HepG2 (cell line): ENCODE results near the gene COG8. TPM values are rescaled to one million over a fixed set of nuclear protein-coding genes. Genes with fewer than 3 reads are reported as not detected.
A peak's percentile ranks its signal among the peaks of the same experiment; 100 is the strongest.

ENCODE experiments used
- ATAC-seq: fragments of 200-7000 bp; cut with Tn5 transposase; 3 replicates; pipeline ENCODE4 v1.9.1; 2020; ENCODE audit warnings: mild to moderate bottlenecking, moderate library complexity
- BruUV-seq: library from RNA; stranded (reverse); fragments of 400-500 nt; replicated peaks from 2 replicates; lab custom pipeline; 2021; lab: Mats Ljungman, UMichigan
- CTCF ChIA-PET: fragments of 300-600 bp; formaldehyde crosslinking; extraction: SDS; loops from one replicate; lab custom pipeline; 2021; ENCODE audit warnings: low total read pairs, inconsistent platforms, low intra/inter-chr PET ratio; lab: Yijun Ruan, JAX
- POLR2A ChIA-PET: fragments of 350-600 bp; sonication (Branson Sonifier 250); formaldehyde crosslinking; loops from one replicate; lab custom pipeline; 2020; ENCODE audit warnings: antibody characterized with exemption, inconsistent platforms; lab: Yijun Ruan, JAX
- DNase-seq: peaks from one replicate; pipeline ENCODE4 v3.0.0-alpha.2; 2015; ENCODE audit warnings: low spot score
- FAIRE-seq: peaks from 3 replicates; lab custom pipeline; 2011; peaks lifted over from hg19 to GRCh38; lab: Jason Lieb, UNC
- H2AFZ ChIP-seq: one replicate; pipeline ENCODE4 v1.6.1; 2011; ENCODE audit warnings: low read length, inconsistent platforms
- H3K27ac ChIP-seq: fragments of 300-600 bp; 3 replicates; pipeline ENCODE4 v1.8.0; 2011; ENCODE audit warnings: mixed run types, mild to moderate bottlenecking, mixed read lengths, low read length, inconsistent platforms; ENCODE audit not compliant: insufficient read depth; ENCODE audit errors: extremely low read length
- H3K27me3 ChIP-seq, 2 experiments: fragments of 200-600 bp in 1 of 2; 2 replicates in 1 of 2; 3 replicates in 1 of 2; pipeline versions ENCODE4 v1.6.0 to v1.8.0; 2011; ENCODE audit warnings: low read length in 2 of 2, mild to moderate bottlenecking in 2 of 2, moderate library complexity in 2 of 2, inconsistent platforms in 1 of 2; ENCODE audit not compliant: insufficient read depth in 2 of 2, control insufficient read depth in 1 of 2
- H3K36me3 ChIP-seq, 2 experiments: fragments of 200-600 bp in 1 of 2; replicated peaks in 1 of 2; 2 replicates in 1 of 2; 3 replicates in 1 of 2; pipeline versions ENCODE4 v1.5.1 to v1.8.0; 2011; ENCODE audit warnings: low read length in 2 of 2, inconsistent platforms in 1 of 2; ENCODE audit not compliant: insufficient read depth in 2 of 2, control insufficient read depth in 1 of 2
- H3K4me1 ChIP-seq: 2 replicates; pipeline ENCODE4 v1.5.1; 2012; ENCODE audit warnings: low read length, inconsistent platforms; ENCODE audit not compliant: insufficient read depth
- H3K4me2 ChIP-seq: 2 replicates; pipeline ENCODE4 v1.6.0; 2011; ENCODE audit warnings: low read depth, low read length, inconsistent platforms
- H3K4me3 ChIP-seq, 3 experiments: fragments of 200-600 bp in 1 of 3; sonication (generic), shearing (Covaris generic) in 1 of 3; replicated peaks in 1 of 3; 2 replicates each; pipeline ENCODE4 v1.5.1; 2011 to 2016; ENCODE audit warnings: low read length in 3 of 3, inconsistent platforms in 2 of 3, low read depth in 2 of 3, mild to moderate bottlenecking in 2 of 3, control low read depth in 1 of 3, mixed read lengths in 1 of 3; ENCODE audit not compliant: insufficient read depth in 1 of 3
- H3K79me2 ChIP-seq: one replicate; pipeline ENCODE4 v1.6.1; 2011; ENCODE audit warnings: low read length, inconsistent platforms; ENCODE audit not compliant: insufficient read depth
- H3K9ac ChIP-seq: 2 replicates; pipeline ENCODE4 v1.6.0; 2011; ENCODE audit warnings: mild to moderate bottlenecking, low read depth, low read length, inconsistent platforms; ENCODE audit not compliant: insufficient read depth
- H3K9me3 ChIP-seq: 2 replicates; pipeline ENCODE4 v1.5.1; 2012; ENCODE audit warnings: mild to moderate bottlenecking, low read length
- H4K20me1 ChIP-seq: 2 replicates; pipeline ENCODE4 v1.6.0; 2011; ENCODE audit warnings: inconsistent platforms, mild to moderate bottlenecking, low read length, moderate library complexity; ENCODE audit not compliant: insufficient read depth
- ARNT ChIP-seq: fragments of 450-650 bp; IDR thresholded peaks from 2 replicates; pipeline ENCODE4 v1.6.1; 2017
- ATF5 ChIP-seq: sonication (generic); formaldehyde crosslinking; IDR thresholded peaks from 2 replicates; pipeline ENCODE4 v1.4.0; 2020; ENCODE audit warnings: mild to moderate bottlenecking, low read depth, missing genetic modification reagents
- EED ChIP-seq: sonication (generic); formaldehyde crosslinking; IDR thresholded peaks from 2 replicates; pipeline ENCODE4 v1.5.0; 2020; ENCODE audit warnings: mild to moderate bottlenecking, missing genetic modification reagents
- FOXM1 ChIP-seq: sonication (generic); formaldehyde crosslinking; IDR thresholded peaks from 2 replicates; pipeline ENCODE4 v1.5.0; 2020; ENCODE audit warnings: missing genetic modification reagents
- KDM2A ChIP-seq: sonication (generic); formaldehyde crosslinking; IDR thresholded peaks from 2 replicates; pipeline ENCODE4 v1.4.0; 2020; ENCODE audit warnings: low read depth, missing genetic modification reagents, borderline replicate concordance
- KLF11 ChIP-seq: IDR thresholded peaks from 2 replicates; pipeline ENCODE4 v1.6.1; 2016; ENCODE audit warnings: missing compliant biosample characterization
- KLF16 ChIP-seq, 2 experiments: sonication (generic) in 1 of 2; formaldehyde crosslinking in 1 of 2; IDR thresholded peaks; 2 replicates each; pipeline versions ENCODE4 v1.6.1 to v1.8.0; 2016 to 2023; ENCODE audit warnings: missing genetic modification reagents in 2 of 2, missing compliant biosample characterization in 1 of 2
- MED1 ChIP-seq: sonication (generic); formaldehyde crosslinking; IDR thresholded peaks from 2 replicates; pipeline ENCODE4 v1.4.0; 2020; ENCODE audit warnings: missing genetic modification reagents
- NFRKB ChIP-seq: fragments of 450-650 bp; IDR thresholded peaks from 2 replicates; pipeline ENCODE4 v1.6.1; 2017
- NONO ChIP-seq, 2 experiments: fragments of 450-650 bp in 1 of 2; sonication (generic) in 1 of 2; formaldehyde crosslinking in 1 of 2; IDR thresholded peaks in 1 of 2; conservative IDR thresholded peaks in 1 of 2; 2 replicates each; pipeline versions ENCODE4 v1.6.1 to v1.8.0; 2017 to 2022; ENCODE audit warnings: mild to moderate bottlenecking in 1 of 2, missing genetic modification reagents in 1 of 2, moderate library complexity in 1 of 2
- POLR2A ChIP-seq, 2 experiments: IDR thresholded peaks; 2 replicates each; pipeline ENCODE4 v1.6.1; 2011; ENCODE audit warnings: low read depth in 2 of 2, low read length in 2 of 2, mild to moderate bottlenecking in 1 of 2, moderate library complexity in 1 of 2; ENCODE audit not compliant: insufficient read depth in 1 of 2
- PRMT3 ChIP-seq: sonication (generic); formaldehyde crosslinking; IDR thresholded peaks from 2 replicates; pipeline ENCODE4 v1.8.1; 2022; ENCODE audit warnings: low read depth, mild to moderate bottlenecking, moderate library complexity, missing genetic modification reagents, borderline replicate concordance
- RNF2 ChIP-seq: fragments of 450-650 bp; conservative IDR thresholded peaks from 2 replicates; pipeline ENCODE4 v1.6.1; 2016; ENCODE audit warnings: low read depth
- SNAI1 ChIP-seq: sonication (generic); formaldehyde crosslinking; IDR thresholded peaks from 2 replicates; pipeline ENCODE4 v1.5.0; 2020; ENCODE audit warnings: mild to moderate bottlenecking, missing genetic modification reagents, borderline replicate concordance
- SPEN ChIP-seq: sonication (generic); formaldehyde crosslinking; IDR thresholded peaks from 2 replicates; pipeline ENCODE4 v1.5.1; 2020; ENCODE audit warnings: low read depth, mild to moderate bottlenecking, missing genetic modification reagents
- ZBTB34 ChIP-seq: sonication (generic); formaldehyde crosslinking; IDR thresholded peaks from 2 replicates; pipeline ENCODE4 v1.8.0; 2022; ENCODE audit warnings: mild to moderate bottlenecking, missing genetic modification reagents
- ZC3H13 ChIP-seq: sonication (generic); formaldehyde crosslinking; IDR thresholded peaks from 2 replicates; pipeline ENCODE4 v1.8.1; 2023; ENCODE audit warnings: mild to moderate bottlenecking, missing genetic modification reagents, moderate library complexity
- ZNF468 ChIP-seq: sonication (generic); formaldehyde crosslinking; IDR thresholded peaks from 2 replicates; pipeline ENCODE4 v1.8.0; 2022; ENCODE audit warnings: mild to moderate bottlenecking, moderate library complexity, missing genetic modification reagents
- ZNF569 ChIP-seq: sonication (generic); formaldehyde crosslinking; IDR thresholded peaks from 2 replicates; pipeline ENCODE4 v1.5.0; 2020; ENCODE audit warnings: mild to moderate bottlenecking, missing genetic modification reagents, moderate library complexity, borderline replicate concordance
- ZNF670 ChIP-seq: sonication (generic); formaldehyde crosslinking; IDR thresholded peaks from 2 replicates; pipeline ENCODE4 v1.8.0; 2022; ENCODE audit warnings: mild to moderate bottlenecking, missing genetic modification reagents, borderline replicate concordance
- ZNF816 ChIP-seq: sonication (generic); formaldehyde crosslinking; IDR thresholded peaks from 2 replicates; pipeline ENCODE4 v1.8.0; 2022; ENCODE audit warnings: missing genetic modification reagents, mild to moderate bottlenecking, borderline replicate concordance
- ZSCAN21 ChIP-seq: sonication (generic); formaldehyde crosslinking; IDR thresholded peaks from 2 replicates; pipeline ENCODE4 v1.8.0; 2022; ENCODE audit warnings: mild to moderate bottlenecking, missing genetic modification reagents, moderate library complexity, borderline replicate concordance
- WGBS: methylation state at CpG from one replicate; pipeline ENCODE4 v1.1.6; 2017; ENCODE audit warnings: low lambda C conversion rate; 5-methylcytosine and 5-hydroxymethylcytosine counted together
- in situ Hi-C: cut with HindIII; loops from 2 replicates; pipeline ENCODE4 v1.10.0; 2017; ENCODE audit warnings: low pct_unique_long_range_greater_than_20kb; ENCODE audit not compliant: extremely low pct_ligation_motif_present
- intact Hi-C: fragments of 100-400 bp; cut with micrococcal nuclease; formaldehyde crosslinking; loops from one replicate; pipeline ENCODE4 v1.10.0; 2022; ENCODE audit not compliant: unreplicated experiment
- polyA plus RNA-seq, 8 experiments: library from polyadenylated mRNA; depleted of rRNA in 3 of 8; stranded (reverse) in 7 of 8; unstranded in 1 of 8; fragments of >200 nt; fragmentation: Illumina TruSeq in 4 of 8; extraction: Trizol in 4 of 8; gene quantifications; 2 replicates each; pipeline versions ENCODE4 v1.2.1 to v1.2.3, GENCODE V29; 2011 to 2016; ENCODE audit warnings: low read depth in 4 of 8, missing spikeins in 1 of 8, mixed read lengths in 1 of 8; ENCODE audit not compliant: insufficient read depth in 1 of 8
- total RNA-seq, 5 experiments: library from RNA; depleted of rRNA; stranded (reverse); fragments of >200 nt; fragmentation: Illumina TruSeq; extraction: Trizol; gene quantifications; 2 replicates each; pipeline ENCODE4 v1.2.3, GENCODE V29; 2016; ENCODE audit warnings: low read depth in 1 of 5

The COG8 gene
- total and polyA plus RNA-seq, 2 of the 13 experiments (the other 11 are each of a cell fraction or from before 2014, with no cell fraction given): 45.5 to 52.1 TPM

GRCh38 chr16:69328854-69329316 is 10.5 kb downstream of the COG8 start (continued):
- TF ChIP-seq SNAI1 (no peak), ARNT (no peak), FOXM1 (CRISPR knock-in tag) (no peak), EED (CRISPR knock-in tag) (0 out of 2 replicates have a peak, but pooled peaks have one; percentile 20)

- ATAC-seq: no peak
- Histone ChIP-seq H3K79me2 (peaks cover 62% of the 10 kb centered on the region), H2AFZ (no peak overlapping the region), H3K4me1 (peaks cover 65% of the 10 kb centered on the region), H3K9me3 (no peaks in the 10 kb centered on the region), H3K4me2 (peak overlapping the region; percentile 80), H3K9ac (peak overlapping the region; percentile 88), H3K27me3 (no peaks in the 10 kb centered on the region), H3K27ac (peak overlapping the region; percentile 68), H4K20me1 (peaks cover 31% of the 10 kb centered on the region), H3K36me3 (peaks cover 18 to 40% of the 10 kb centered on the region in 2 experiments), H3K4me3 (peak overlapping the region in 2 of 3 experiments; percentile 84 to 88; a peak in 5 of 6 replicates)
- intact Hi-C loops: loop anchor here (2.0 kb wide), 1 partner anchor 17 kb away; the partner anchor contains the start of gene VPS4A
- CTCF ChIA-PET: no interaction called here
- no TSS peak for BruUV-seq
- FAIRE-seq: no peak
- DNase-seq: no peak
- 89% methylated on average over 14 of the region's 14 CpGs for WGBS
- in situ Hi-C loops: no loop called here
- POLR2A ChIA-PET: interaction anchor here (1.7 to 5.8 kb wide), 3 partner anchors 12 to 52 kb away, joined by 5 to 52 read pairs (median 5); partner anchors contain the start of genes COG8, NIP7 and TMED6
- TF ChIP-seq SPEN (CRISPR knock-in tag): 0 out of 2 replicates have a peak, but pooled peaks have one; percentile 24
- no peak for TF ChIP-seq ZNF569 (CRISPR knock-in tag)
- TF ChIP-seq ZNF816 (CRISPR knock-in tag): no peak
- no peak for TF ChIP-seq KDM2A (CRISPR knock-in tag)
- TF ChIP-seq POLR2A (IDR thresholded peaks at IDR 0.05; ENCODE audit: insufficient read depth in 1 of 2, low read depth in 2 of 2, low read length in 2 of 2): peak in 1 of 2 experiments; percentile 2; a peak in 1 of 4 replicates
- peak in 1 of 2 experiments; percentile 28; a peak in 1 of 4 replicates for TF ChIP-seq KLF16 (CRISPR knock-in tag; IDR thresholded peaks at IDR 0.05)
- TF ChIP-seq MED1 (CRISPR knock-in tag): no peak
- TF ChIP-seq ZSCAN21 (CRISPR knock-in tag): no peak
- TF ChIP-seq ZC3H13 (CRISPR knock-in tag): no peak
- 0 out of 2 replicates have a peak, but pooled peaks have one; percentile 56 for TF ChIP-seq ZNF468 (CRISPR knock-in tag)
- no peak for TF ChIP-seq NONO (IDR thresholded peaks at IDR 0.05)
- TF ChIP-seq NONO (CRISPR knock-in tag; conservative IDR thresholded peaks at IDR 0.05): no peak
- no peak for TF ChIP-seq PRMT3 (CRISPR knock-in tag)
- TF ChIP-seq ZBTB34 (CRISPR knock-in tag): no peak
- TF ChIP-seq ATF5: no peak
- TF ChIP-seq RNF2: no peak
- no peak for TF ChIP-seq NFRKB
- TF ChIP-seq ZNF670 (CRISPR knock-in tag): no peak
- no peak for TF ChIP-seq KLF11 (CRISPR knock-in tag)
Measured at GRCh38 chr16:69327585-69328310, 11.6 kb downstream of the COG8 start.
